Epithelial cell of proximal tubule (primary cell): ENCODE results near the gene KCNV2. TPM values are rescaled to one million over a fixed set of nuclear protein-coding genes. Genes with fewer than 3 reads are reported as not detected.

Experiments
- DNase-seq: peaks from one replicate; pipeline ENCODE4 v3.0.0-alpha.2; 2011; ENCODE audit warnings: low read depth
- H3K4me3 ChIP-seq: 2 replicates; pipeline ENCODE4 v1.5.1; 2011; ENCODE audit warnings: low read depth, mild to moderate bottlenecking, low read length
- CTCF ChIP-seq: conservative IDR thresholded peaks from 2 replicates; pipeline ENCODE4 v1.5.1; 2012; ENCODE audit warnings: low read depth, mild to moderate bottlenecking, low read length
- total RNA-seq: library from RNA; depleted of rRNA; stranded (reverse); fragments of >200 nt; gene quantifications from 2 replicates; pipeline ENCODE4 v1.2.3, GENCODE V29; 2015

The KCNV2 gene
- total RNA-seq, 1 donor from 2014 or later, result not detected

- TF ChIP-seq CTCF, result no peak
- no peak overlapping the region for H3K4me3 ChIP-seq
- DNase-seq, result no peak
These were observed 28.5 kb downstream of the KCNV2 start for GRCh38 chr9:2745560-2746380.

- no peak overlapping the region for H3K4me3 ChIP-seq
- no peak for DNase-seq
- TF ChIP-seq CTCF, result no peak
These were observed 32.2 kb downstream of the KCNV2 start for GRCh38 chr9:2749485-2749884.

GRCh38 chr9:2755285-2755684 lies 38.0 kb downstream of the KCNV2 start:
- DNase-seq, result no peak
- H3K4me3 ChIP-seq, result no peak overlapping the region
- no peak for TF ChIP-seq CTCF

- H3K4me3 ChIP-seq, result no peak overlapping the region
- TF ChIP-seq CTCF, result no peak
- DNase-seq, result no peak
These were observed 41.0 kb downstream of the KCNV2 start for GRCh38 chr9:2758162-2758897.

- no peak for DNase-seq
- no peak for TF ChIP-seq CTCF
- H3K4me3 ChIP-seq, result no peak overlapping the region
These were observed 41.7 kb downstream of the KCNV2 start for GRCh38 chr9:2758898-2759510.

GRCh38 chr9:2761424-2761823 lies 44.1 kb downstream of the KCNV2 start:
- DNase-seq, result no peak
- TF ChIP-seq CTCF, result no peak
- H3K4me3 ChIP-seq, result no peak overlapping the region
